Body of pancreas (tissue), 4 donors: ENCODE measurements around the gene INSR. TPM values are rescaled to one million over a fixed set of nuclear protein-coding genes. Genes with fewer than 3 reads are reported as not detected.

Source experiments
- ATAC-seq: fragments of 150-250 bp; one replicate; pipeline ENCODE4 v1.9.1; 2016
- DNase-seq, 4 donors: peaks; one replicate each; pipeline ENCODE4 v3.0.0-alpha.2; 2019
- H3K27ac ChIP-seq, 4 donors: fragments of 200-600 bp; sonication (generic); 1 replicate in 3 of 4; 2 replicates in 1 of 4; pipeline versions ENCODE4 v1.5.1 to v1.6.1; 2016 to 2019; ENCODE audit warnings: mild to moderate bottlenecking in 1 of 4, mixed read lengths in 1 of 4, moderate library complexity in 1 of 4
- H3K27me3 ChIP-seq, 2 donors: fragments of 200-600 bp; sonication (generic); one replicate each; pipeline ENCODE4 v1.6.0; 2016; ENCODE audit warnings: mild to moderate bottlenecking in 1 of 2
- H3K36me3 ChIP-seq, 2 donors: fragments of 200-600 bp; sonication (generic); replicated peaks in 1 of 2; 2 replicates each; pipeline ENCODE4 v1.5.1; 2016; ENCODE audit warnings: low read depth in 2 of 2; ENCODE audit not compliant: insufficient read depth in 1 of 2
- H3K4me1 ChIP-seq: fragments of 200-600 bp; sonication (generic); one replicate; pipeline ENCODE4 v1.6.0; 2016
- H3K4me3 ChIP-seq, 2 donors: fragments of 200-600 bp; sonication (generic); 1 replicate in 1 of 2; 2 replicates in 1 of 2; pipeline ENCODE4 v1.5.1; 2016 to 2019
- H3K9me3 ChIP-seq, 3 donors: fragments of 200-600 bp; sonication (generic); 1 replicate in 2 of 3; 2 replicates in 1 of 3; pipeline ENCODE4 v1.5.1; 2016
- CTCF ChIP-seq, 7 experiments: fragments of 450-650 bp in 4 of 7; fragments of 200-600 bp in 3 of 7; sonication (generic) in 3 of 7; IDR thresholded peaks; one replicate each; pipeline ENCODE4 v1.5.1; 2016 to 2019; ENCODE audit warnings: antibody characterized with exemption in 7 of 7
- POLR2A ChIP-seq, 3 donors: fragments of 450-650 bp; IDR thresholded peaks; one replicate each; pipeline ENCODE4 v1.6.1; 2016; ENCODE audit warnings: antibody characterized with exemption in 3 of 3, mild to moderate bottlenecking in 2 of 3
- WGBS, 2 donors: methylation state at CpG; one replicate each; pipeline ENCODE4 v1.1.5; 2017; 5-methylcytosine and 5-hydroxymethylcytosine counted together
- intact Hi-C: fragments of 100-400 bp; cut with DNase I; formaldehyde crosslinking; loops from one replicate; pipeline ENCODE4 v1.15.1; 2023
- total RNA-seq, 2 donors: library from RNA; depleted of rRNA; stranded (reverse); fragments of >200 nt; gene quantifications; one replicate each; pipeline ENCODE4 v1.1.0, GENCODE V29; 2016

Gene INSR
- total RNA-seq, 2 donors from 2014 or later, result 243 to 284 TPM

- Histone ChIP-seq H3K27me3 (no peaks in the 10 kb centered on the region), H3K4me3 (no peak overlapping the region), H3K4me1 (no peaks in the 10 kb centered on the region), H3K27ac (no peak overlapping the region), H3K36me3 (no peaks in the 10 kb centered on the region), H3K9me3 (no peaks in the 10 kb centered on the region)
- DNase-seq, result no peak
- intact Hi-C loops, result no loop called here
- WGBS, 2 donors, result 88 to 92% methylated on average over 6 to 7 of the region's 7 CpGs
- TF ChIP-seq CTCF (IDR thresholded peaks at IDR 0.05), result no peak
- no peak for TF ChIP-seq POLR2A (IDR thresholded peaks at IDR 0.05)
- no peak for ATAC-seq
These were observed 13.5 kb upstream of the INSR start for GRCh38 chr19:7307590-7308218.

- H3K4me3 ChIP-seq, result no peak overlapping the region
- H3K36me3 ChIP-seq, result no peaks in the 10 kb centered on the region
- ATAC-seq (no peak), DNase-seq (no peak)
- no peak overlapping the region for H3K27ac ChIP-seq
- no peaks in the 10 kb centered on the region for H3K4me1 ChIP-seq
- intact Hi-C loops, result no loop called here
- no peaks in the 10 kb centered on the region for H3K27me3 ChIP-seq
- WGBS, 2 donors, result 79 to 88% methylated on average over 9 of the region's 9 CpGs
- no peaks in the 10 kb centered on the region for H3K9me3 ChIP-seq
- TF ChIP-seq POLR2A (IDR thresholded peaks at IDR 0.05) (no peak), CTCF (IDR thresholded peaks at IDR 0.05) (no peak)
These were observed 10.0 kb upstream of the INSR start for GRCh38 chr19:7304200-7304599.

GRCh38 chr19:7303470-7303869 lies 9.3 kb upstream of the INSR start:
- no peak overlapping the region for H3K27ac ChIP-seq
- H3K9me3 ChIP-seq, result no peaks in the 10 kb centered on the region
- no peak overlapping the region for H3K4me3 ChIP-seq
- 77 to 83% methylated on average over 4 of the region's 4 CpGs for whole genome bisulfite sequencing, 2 donors
- ATAC-seq (no peak), DNase-seq (no peak)
- H3K36me3 ChIP-seq, result no peaks in the 10 kb centered on the region
- no peaks in the 10 kb centered on the region for H3K27me3 ChIP-seq
- H3K4me1 ChIP-seq, result no peaks in the 10 kb centered on the region
- intact Hi-C loops, result no loop called here
- TF ChIP-seq POLR2A (IDR thresholded peaks at IDR 0.05) (no peak), CTCF (IDR thresholded peaks at IDR 0.05) (no peak)

GRCh38 chr19:7301525-7301924 lies 7.3 kb upstream of the INSR start:
- no peak for ATAC-seq
- TF ChIP-seq CTCF (IDR thresholded peaks at IDR 0.05) (no peak), POLR2A (IDR thresholded peaks at IDR 0.05) (no peak)
- 81 to 85% methylated on average over 5 of the region's 5 CpGs for WGBS, 2 donors
- H3K4me3 ChIP-seq, result no peak overlapping the region
- no peaks in the 10 kb centered on the region for H3K27me3 ChIP-seq
- H3K4me1 ChIP-seq, result no peaks in the 10 kb centered on the region
- no peak overlapping the region for H3K27ac ChIP-seq
- no peaks in the 10 kb centered on the region for H3K36me3 ChIP-seq
- no peak for DNase-seq
- intact Hi-C loops, result no loop called here
- no peaks in the 10 kb centered on the region for H3K9me3 ChIP-seq

GRCh38 chr19:7297742-7298141 lies 3.5 kb upstream of the INSR start:
- intact Hi-C loops, result loop anchor here (5.0 kb wide), 1 partner anchor 105 kb away; no protein-coding TSS in a partner anchor

More at GRCh38 chr19:7297742-7298141, 3.5 kb upstream of the INSR start:
- DNase-seq (no peak), ATAC-seq (no peak)
- no peaks in the 10 kb centered on the region for H3K27me3 ChIP-seq
- peaks cover 13% of the 10 kb centered on the region for H3K4me1 ChIP-seq
- H3K36me3 ChIP-seq, result no peaks in the 10 kb centered on the region
- WGBS, 2 donors, result 67 to 68% methylated on average over 7 of the region's 7 CpGs
- no peaks in the 10 kb centered on the region for H3K9me3 ChIP-seq
- TF ChIP-seq POLR2A (IDR thresholded peaks at IDR 0.05), result no peak
- no peak overlapping the region for H3K27ac ChIP-seq
- H3K4me3 ChIP-seq, result no peak overlapping the region
